ENCODE results near the gene KIF26B. TPM values are rescaled to one million over a fixed set of nuclear protein-coding genes. Genes with fewer than 3 reads are reported as not detected.

KIF26B gene
- total and polyA plus RNA-seq, 10 of the 15 experiments (the other 5 are each of a cell fraction or from before 2014, with no cell fraction given), result 0.35 to 11.6 (median 2.2) TPM

DNA sequence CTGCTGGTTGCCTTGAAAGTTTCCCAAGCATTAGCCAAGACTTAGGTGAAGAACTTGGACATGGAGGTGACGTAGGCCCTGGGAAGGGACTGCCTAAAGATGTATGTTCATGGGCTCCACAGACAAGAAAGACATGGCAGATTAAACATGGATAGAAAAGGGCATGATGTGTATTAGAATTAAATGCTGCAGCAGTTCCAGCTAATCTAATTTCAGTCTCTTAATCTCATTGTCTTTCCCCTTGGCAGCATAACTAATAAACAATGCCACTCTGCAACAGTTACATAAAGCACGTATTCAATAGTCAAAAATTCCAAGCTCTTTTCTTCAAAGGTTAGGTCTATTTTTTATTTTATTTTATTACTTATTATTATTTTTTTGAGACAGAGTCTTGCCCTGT is 251.6 kb downstream of the KIF26B start:
- WGBS (ENCODE audit: insufficient coverage, insufficient replicate concordance, low lambda C conversion rate, missing lambda C conversion rate), result 28% methylated on average over 2 of the region's 2 CpGs
- POLR2A ChIA-PET, result no interaction called here
- Histone ChIP-seq H3K27ac (ENCODE audit: control insufficient read depth, insufficient read depth) (no peak overlapping the region), H3K4me1 (ENCODE audit: control insufficient read depth, insufficient read depth, low read length) (no peaks in the 10 kb centered on the region), H3K27me3 (replicated peaks in 1 of 2; ENCODE audit: control insufficient read depth in 2 of 2, insufficient read depth in 2 of 2, low read length in 1 of 2) (0 out of 4 replicates have a peak, but pooled peaks cover 0 to 3% of the 10 kb centered on the region in 2 experiments), H4K20me1 (ENCODE audit: control insufficient read depth, insufficient read depth) (no peaks in the 10 kb centered on the region), H3K9ac (ENCODE audit: control insufficient read depth, insufficient read depth, low read length) (no peak overlapping the region), H3K9me3 (replicated peaks; ENCODE audit: control insufficient read depth, insufficient read depth, low read length) (no peaks in the 10 kb centered on the region), H3K36me3 (ENCODE audit: control insufficient read depth in 2 of 2, insufficient read depth in 2 of 2, low read length in 1 of 2) (no peaks in the 10 kb centered on the region), H3K4me3 (no peak overlapping the region), H3K4me2 (ENCODE audit: control insufficient read depth, insufficient read depth) (no peak overlapping the region), H2AFZ (ENCODE audit: control insufficient read depth, low read depth, low read length) (no peak overlapping the region), H3K79me2 (ENCODE audit: control insufficient read depth, insufficient read depth, low read length) (no peaks in the 10 kb centered on the region)
- CTCF ChIA-PET, result interaction anchor here (0.6 kb wide), 1 partner anchor 253 kb away, joined by 3 read pairs; no protein-coding TSS in a partner anchor
- in situ Hi-C loops (cut with MboI), result no loop called here
- SMC1A ChIA-PET (ENCODE audit: uncharacterized antibody, unreplicated experiment), result no interaction called here
- DNase-seq (ENCODE audit: low read depth, low spot score) (no peak), FAIRE-seq (no peak), ATAC-seq (no peak)
- RAD21 ChIA-PET (ENCODE audit: unreplicated experiment), result no interaction called here
- intact Hi-C loops (cut with micrococcal nuclease; ENCODE audit: unreplicated experiment), result no loop called here
- BruUV-seq (replicated peaks), result no TSS peak
- TF ChIP-seq ATF3 (IDR thresholded peaks at IDR 0.05; ENCODE audit: borderline replicate concordance, extremely low read depth, low read depth, low read length) (no peak), TBL1XR1 (IDR thresholded peaks at IDR 0.05; ENCODE audit: low read depth, low read length) (no peak), EGR1 (IDR thresholded peaks at IDR 0.05; ENCODE audit: borderline replicate concordance in 1 of 2, low read depth in 2 of 2, low read length in 2 of 2) (no peak), ZNF687 (IDR thresholded peaks at IDR 0.05) (no peak), PRDM15 (CRISPR knock-in tag; IDR thresholded peaks at IDR 0.05) (no peak), HDAC6 (IDR thresholded peaks at IDR 0.05; ENCODE audit: unreplicated experiment) (no peak), LARP7 (IDR thresholded peaks at IDR 0.05) (no peak), PAX5 (IDR thresholded peaks at IDR 0.05; ENCODE audit: borderline replicate concordance, low read depth, low read length) (no peak), ZNF622 (IDR thresholded peaks at IDR 0.05) (no peak), RAD51 (IDR thresholded peaks at IDR 0.05) (no peak)
- TF ChIP-seq, protein P1, sequence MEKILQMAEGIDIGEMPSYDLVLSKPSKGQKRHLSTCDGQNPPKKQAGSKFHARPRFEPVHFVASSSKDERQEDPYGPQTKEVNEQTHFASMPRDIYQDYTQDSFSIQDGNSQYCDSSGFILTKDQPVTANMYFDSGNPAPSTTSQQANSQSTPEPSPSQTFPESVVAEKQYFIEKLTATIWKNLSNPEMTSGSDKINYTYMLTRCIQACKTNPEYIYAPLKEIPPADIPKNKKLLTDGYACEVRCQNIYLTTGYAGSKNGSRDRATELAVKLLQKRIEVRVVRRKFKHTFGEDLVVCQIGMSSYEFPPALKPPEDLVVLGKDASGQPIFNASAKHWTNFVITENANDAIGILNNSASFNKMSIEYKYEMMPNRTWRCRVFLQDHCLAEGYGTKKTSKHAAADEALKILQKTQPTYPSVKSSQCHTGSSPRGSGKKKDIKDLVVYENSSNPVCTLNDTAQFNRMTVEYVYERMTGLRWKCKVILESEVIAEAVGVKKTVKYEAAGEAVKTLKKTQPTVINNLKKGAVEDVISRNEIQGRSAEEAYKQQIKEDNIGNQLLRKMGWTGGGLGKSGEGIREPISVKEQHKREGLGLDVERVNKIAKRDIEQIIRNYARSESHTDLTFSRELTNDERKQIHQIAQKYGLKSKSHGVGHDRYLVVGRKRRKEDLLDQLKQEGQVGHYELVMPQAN (conservative IDR thresholded peaks at IDR 0.05), result no peak
